IMR-90 (cell line): ENCODE data around the gene SLC9C2. TPM values are rescaled to one million over a fixed set of nuclear protein-coding genes. Genes with fewer than 3 reads are reported as not detected.

Experiments used
- ATAC-seq: fragments of 200-7000 bp; cut with Tn5 transposase; 2 replicates; pipeline ENCODE4 v1.9.1; 2020; ENCODE audit warnings: low read depth, mild to moderate bottlenecking, moderate library complexity
- BruUV-seq: library from RNA; stranded (reverse); fragments of 400-500 nt; replicated peaks from 2 replicates; lab custom pipeline; 2021; lab: Mats Ljungman, UMichigan
- CTCF ChIA-PET: fragments of 300-600 bp; formaldehyde crosslinking; extraction: SDS; loops from one replicate; lab custom pipeline; 2021; ENCODE audit warnings: antibody characterized with exemption; lab: Yijun Ruan, JAX
- POLR2A ChIA-PET: fragments of 300-600 bp; sonication (Branson Sonifier 250); formaldehyde crosslinking; loops from one replicate; lab custom pipeline; 2022; ENCODE audit warnings: antibody characterized with exemption; ENCODE audit not compliant: unreplicated experiment; lab: Charles Lee
- DNase-seq: peaks from one replicate; pipeline ENCODE4 v3.0.0; 2013
- H2AFZ ChIP-seq: replicated peaks from 2 replicates; pipeline ENCODE3; 2013; ENCODE audit warnings: low read length, mild to moderate bottlenecking; ENCODE audit not compliant: poor library complexity
- H2AK5ac ChIP-seq: 2 replicates; pipeline ENCODE4 v1.6.1; 2013; ENCODE audit warnings: low read depth, low read length, inconsistent platforms
- H2AK9ac ChIP-seq: replicated peaks from 2 replicates; pipeline ENCODE3; 2013; ENCODE audit warnings: mild to moderate bottlenecking, low read depth, low read length, moderate library complexity; ENCODE audit not compliant: poor library complexity
- H2BK120ac ChIP-seq: 2 replicates; pipeline ENCODE4 v1.6.1; 2013; ENCODE audit warnings: low read depth, low read length, inconsistent platforms
- H2BK15ac ChIP-seq: 3 replicates; pipeline ENCODE4 v1.6.1; 2013; ENCODE audit warnings: low read depth, low read length, inconsistent platforms
- H2BK20ac ChIP-seq: 2 replicates; pipeline ENCODE4 v1.6.1; 2013; ENCODE audit warnings: low read depth, mild to moderate bottlenecking, inconsistent platforms, low read length, moderate library complexity
- H2BK5ac ChIP-seq: 2 replicates; pipeline ENCODE4 v1.6.1; 2013; ENCODE audit warnings: mild to moderate bottlenecking, low read depth, low read length, inconsistent platforms; ENCODE audit not compliant: poor library complexity, severe bottlenecking
- H3K14ac ChIP-seq: replicated peaks from 2 replicates; pipeline ENCODE4 v1.6.1; 2013; ENCODE audit warnings: low read depth, low read length, inconsistent platforms
- H3K18ac ChIP-seq: 2 replicates; pipeline ENCODE4 v1.6.1; 2013; ENCODE audit warnings: low read depth, low read length, control low read depth
- H3K23ac ChIP-seq: 2 replicates; pipeline ENCODE4 v1.6.1; 2013; ENCODE audit warnings: low read depth, low read length, inconsistent platforms
- H3K27ac ChIP-seq: 2 replicates; pipeline ENCODE4 v1.5.1; 2013; ENCODE audit warnings: mild to moderate bottlenecking, control low read depth, low read length; ENCODE audit not compliant: insufficient read depth
- H3K27me3 ChIP-seq: 2 replicates; pipeline ENCODE4 v1.6.1; 2013; ENCODE audit warnings: low read length; ENCODE audit not compliant: control insufficient read depth, insufficient read depth
- H3K36me3 ChIP-seq: 2 replicates; pipeline ENCODE4 v1.6.1; 2013; ENCODE audit warnings: low read length, mixed read lengths; ENCODE audit not compliant: control insufficient read depth, insufficient read depth
- H3K4ac ChIP-seq: 2 replicates; pipeline ENCODE4 v1.6.1; 2013; ENCODE audit warnings: low read depth, low read length, inconsistent platforms
- H3K4me1 ChIP-seq: 2 replicates; pipeline ENCODE4 v1.6.1; 2013; ENCODE audit warnings: low read length, mixed read lengths; ENCODE audit not compliant: control insufficient read depth, insufficient read depth
- H3K4me2 ChIP-seq: 2 replicates; pipeline ENCODE4 v1.6.1; 2013; ENCODE audit warnings: low read depth, mild to moderate bottlenecking, control low read depth, low read length, moderate library complexity
- H3K4me3 ChIP-seq: 2 replicates; pipeline ENCODE4 v1.5.1; 2013; ENCODE audit warnings: low read depth, mild to moderate bottlenecking, control low read depth, low read length, moderate library complexity; ENCODE audit not compliant: insufficient read depth
- H3K56ac ChIP-seq: 2 replicates; pipeline ENCODE4 v1.6.1; 2013; ENCODE audit warnings: low read length, inconsistent platforms; ENCODE audit not compliant: insufficient read depth; ENCODE audit errors: extremely low read depth
- H3K79me1 ChIP-seq, 2 experiments: 2 replicates each; pipeline ENCODE4 v1.6.1; 2013; ENCODE audit warnings: low read length in 2 of 2, inconsistent platforms in 1 of 2, low read depth in 1 of 2
- H3K9ac ChIP-seq: 2 replicates; pipeline ENCODE4 v1.6.1; 2013; ENCODE audit warnings: low read depth, low read length, control low read depth
- H3K9me1 ChIP-seq: 2 replicates; pipeline ENCODE4 v1.6.1; 2013; ENCODE audit warnings: low read length, inconsistent platforms; ENCODE audit not compliant: insufficient read depth
- H3K9me3 ChIP-seq: 2 replicates; pipeline ENCODE4 v1.6.1; 2013; ENCODE audit warnings: low read length; ENCODE audit not compliant: control insufficient read depth, insufficient read depth
- H4K20me1 ChIP-seq: 2 replicates; pipeline ENCODE4 v1.6.1; 2013; ENCODE audit warnings: low read length, inconsistent platforms; ENCODE audit not compliant: insufficient read depth
- H4K5ac ChIP-seq: 2 replicates; pipeline ENCODE4 v1.6.1; 2013; ENCODE audit warnings: mild to moderate bottlenecking, low read depth, low read length, control low read depth
- H4K8ac ChIP-seq, 2 experiments: 2 replicates each; pipeline ENCODE4 v1.6.1; 2013; ENCODE audit warnings: low read depth in 2 of 2, low read length in 2 of 2, control low read depth in 1 of 2, inconsistent platforms in 1 of 2
- H4K91ac ChIP-seq: 2 replicates; pipeline ENCODE4 v1.6.1; 2013; ENCODE audit warnings: low read depth, low read length, inconsistent platforms; ENCODE audit not compliant: insufficient read depth
- BHLHE40 ChIP-seq: fragments of 150-350 bp; IDR thresholded peaks from 2 replicates; pipeline ENCODE4 v1.6.1; 2016; ENCODE audit warnings: mild to moderate bottlenecking, low read depth, low read length
- CEBPB ChIP-seq: IDR thresholded peaks from 2 replicates; pipeline ENCODE4 v1.6.1; 2012; ENCODE audit warnings: low read depth, low read length, improper control_type of control experiment
- CHD1 ChIP-seq: IDR thresholded peaks from 2 replicates; pipeline ENCODE4 v1.6.1; 2012; ENCODE audit warnings: low read depth, low read length, improper control_type of control experiment
- CTCF ChIP-seq: conservative IDR thresholded peaks from 2 replicates; pipeline ENCODE4 v1.5.1; 2012; ENCODE audit warnings: mild to moderate bottlenecking, low read depth, low read length, improper control_type of control experiment
- ELK1 ChIP-seq: fragments of 150-350 bp; IDR thresholded peaks from 2 replicates; pipeline ENCODE4 v1.6.1; 2016; ENCODE audit warnings: low read depth, mild to moderate bottlenecking, low read length, moderate library complexity, borderline replicate concordance
- FOS ChIP-seq: fragments of 150-350 bp; IDR thresholded peaks from 2 replicates; pipeline ENCODE4 v1.6.1; 2016; ENCODE audit warnings: low read depth, low read length
- MAFK ChIP-seq: IDR thresholded peaks from 2 replicates; pipeline ENCODE4 v1.6.1; 2012; ENCODE audit warnings: low read depth, low read length, improper control_type of control experiment
- MAZ ChIP-seq: IDR thresholded peaks from 2 replicates; pipeline ENCODE4 v1.6.1; 2012; ENCODE audit warnings: low read depth, mild to moderate bottlenecking, low read length, improper control_type of control experiment, moderate library complexity, borderline replicate concordance
- MXI1 ChIP-seq: IDR thresholded peaks from 2 replicates; pipeline ENCODE4 v1.6.1; 2012; ENCODE audit warnings: low read depth, mild to moderate bottlenecking, low read length, moderate library complexity, borderline replicate concordance
- NFE2L2 ChIP-seq: fragments of 150-350 bp; IDR thresholded peaks from 2 replicates; pipeline ENCODE4 v1.6.1; 2016; ENCODE audit warnings: low read depth, mild to moderate bottlenecking, low read length
- POLR2A ChIP-seq: IDR thresholded peaks from 2 replicates; pipeline ENCODE4 v1.6.1; 2012; ENCODE audit warnings: mild to moderate bottlenecking, low read depth, low read length
- RAD21 ChIP-seq: IDR thresholded peaks from 2 replicates; pipeline ENCODE4 v1.6.1; 2012; ENCODE audit warnings: low read length, improper control_type of control experiment
- RCOR1 ChIP-seq: IDR thresholded peaks from 2 replicates; pipeline ENCODE4 v1.6.1; 2012; ENCODE audit warnings: mild to moderate bottlenecking, low read length, improper control_type of control experiment; ENCODE audit not compliant: insufficient replicate concordance
- RFX5 ChIP-seq: IDR thresholded peaks from 2 replicates; pipeline ENCODE4 v1.8.0; 2012; ENCODE audit warnings: low read depth, mild to moderate bottlenecking, low read length, moderate library complexity
- SMC3 ChIP-seq: fragments of 150-350 bp; IDR thresholded peaks from 2 replicates; pipeline ENCODE4 v1.6.1; 2016; ENCODE audit warnings: low read depth, mild to moderate bottlenecking, antibody characterized with exemption, low read length, moderate library complexity
- USF2 ChIP-seq: fragments of 150-350 bp; IDR thresholded peaks from 2 replicates; pipeline ENCODE4 v1.6.1; 2017; ENCODE audit warnings: mild to moderate bottlenecking, antibody characterized with exemption, low read length, low read depth
- WGBS, 2 experiments: methylation state at CpG; one replicate each; pipeline versions ENCODE4 v1.1.5 to v1.1.7; 2013; ENCODE audit warnings: missing lambda C conversion rate in 2 of 2; ENCODE audit not compliant: insufficient read length in 1 of 2; ENCODE audit errors: extremely low coverage in 2 of 2; 5-methylcytosine and 5-hydroxymethylcytosine counted together
- dilution Hi-C: fragments of 300-500 bp; cut with HindIII; formaldehyde crosslinking; loops from one replicate; pipeline ENCODE4 v1.14.3; 2018; ENCODE audit warnings: low sequenced_read_pairs; ENCODE audit not compliant: unreplicated experiment
- in situ Hi-C: fragments of 300-500 bp; cut with MboI; formaldehyde crosslinking; loops from 3 replicates; pipeline ENCODE4 v1.14.3; 2019; ENCODE audit warnings: low sequenced_read_pairs, inconsistent platforms, mixed read lengths
- intact Hi-C: fragments of 100-400 bp; cut with micrococcal nuclease; formaldehyde crosslinking; loops from 2 replicates; pipeline ENCODE4 v1.10.0; 2022
- polyA plus RNA-seq, 3 experiments: library from polyadenylated mRNA; depleted of rRNA; stranded (reverse); fragments of >200 nt; gene quantifications; 2 replicates each; pipeline ENCODE4 v1.2.3, GENCODE V29; 2012; ENCODE audit warnings: low replicate concordance in 1 of 3
- total RNA-seq: library from RNA; depleted of rRNA; stranded (reverse); fragments of >200 nt; gene quantifications from 2 replicates; pipeline ENCODE4 v1.2.3, GENCODE V29; 2012

Gene SLC9C2
- total and polyA plus RNA-seq, 2 of the 4 experiments (the other 2 are of a cell fraction) = not detected

GRCh38 chr1:173616859-173617258 lies 14.0 kb upstream of the SLC9C2 start:
- ATAC-seq (no peak), DNase-seq (no peak)
- TF ChIP-seq CHD1 = no peak
- no peak for TF ChIP-seq RFX5
- no peak for TF ChIP-seq BHLHE40
- TF ChIP-seq RAD21 = no peak
- TF ChIP-seq MXI1 = no peak
- TF ChIP-seq NFE2L2 = no peak
- no peak for TF ChIP-seq MAFK
- TF ChIP-seq CTCF = no peak
- TF ChIP-seq SMC3 = no peak
- no peak for TF ChIP-seq RCOR1
- no peak for TF ChIP-seq MAZ
- TF ChIP-seq POLR2A = no peak
- no peak for TF ChIP-seq CEBPB
- no peak for TF ChIP-seq USF2
- no peak for TF ChIP-seq FOS
- no peak for TF ChIP-seq ELK1
- peaks cover 2% of the 10 kb centered on the region; the same call in 1 of the 2 replicates for H3K9me3 ChIP-seq
- H3K9me1 ChIP-seq = no peaks in the 10 kb centered on the region
- no peak overlapping the region for H3K4ac ChIP-seq
- no peak overlapping the region for H4K5ac ChIP-seq
- H2AFZ ChIP-seq = no peak overlapping the region
- intact Hi-C loops (no loop called here), dilution Hi-C loops (no loop called here), in situ Hi-C loops (no loop called here)
- no peak overlapping the region for H3K56ac ChIP-seq
- H4K91ac ChIP-seq = no peak overlapping the region
- BruUV-seq = no TSS peak
- no peak overlapping the region for H2BK20ac ChIP-seq
- CTCF ChIA-PET = no interaction called here
- no peak overlapping the region for H2AK5ac ChIP-seq
- H3K79me1 ChIP-seq = no peaks in the 10 kb centered on the region
- H2BK5ac ChIP-seq = no peak overlapping the region
- no peaks in the 10 kb centered on the region for H4K20me1 ChIP-seq
- no peak overlapping the region for H4K8ac ChIP-seq
- H3K23ac ChIP-seq = no peak overlapping the region
- no peak overlapping the region for H3K27ac ChIP-seq
- POLR2A ChIA-PET = no interaction called here
- WGBS, 2 experiments = no CpG with 5 or more reads among the region's 4 CpGs
- no peaks in the 10 kb centered on the region for H3K4me1 ChIP-seq
- H3K36me3 ChIP-seq = no peaks in the 10 kb centered on the region
- no peak overlapping the region for H2BK120ac ChIP-seq
- H3K4me2 ChIP-seq = no peak overlapping the region
- no peak overlapping the region for H3K4me3 ChIP-seq
- H2BK15ac ChIP-seq = no peak overlapping the region
- H3K9ac ChIP-seq = no peak overlapping the region
- H3K14ac ChIP-seq = no peak overlapping the region
- no peak overlapping the region for H2AK9ac ChIP-seq
- H3K18ac ChIP-seq = no peak overlapping the region
- no peaks in the 10 kb centered on the region for H3K27me3 ChIP-seq
